ENCODE data around the gene SPOCK1. TPM values are rescaled to one million over a fixed set of nuclear protein-coding genes. Genes with fewer than 3 reads are reported as not detected.

SPOCK1 gene
- total RNA-seq, 2 donors from 2014 or later, result 2.1 to 8.5 TPM

- intact Hi-C loops (cut with DNase I), result no loop called here
- no peak for DNase-seq
- no peak overlapping the region for H3K4me3 ChIP-seq
- no peak for TF ChIP-seq CTCF (IDR thresholded peaks at IDR 0.05)
- no peaks in the 10 kb centered on the region for H3K27me3 ChIP-seq
- H3K4me1 ChIP-seq, result no peaks in the 10 kb centered on the region
- H3K9me3 ChIP-seq, result no peaks in the 10 kb centered on the region
- H3K36me3 ChIP-seq, result no peaks in the 10 kb centered on the region
- no peak overlapping the region for H3K9ac ChIP-seq (ENCODE audit: low read depth in 2 of 2, low read length in 2 of 2)
- H3K27ac ChIP-seq, result no peak overlapping the region
These were observed 406.3 kb downstream of the SPOCK1 start for GRCh38 chr5:137092831-137093230.

- no peak for DNase-seq
- no peaks in the 10 kb centered on the region for H3K36me3 ChIP-seq
- H3K27me3 ChIP-seq, result no peaks in the 10 kb centered on the region
- no peak for TF ChIP-seq CTCF (IDR thresholded peaks at IDR 0.05)
- no peaks in the 10 kb centered on the region for H3K4me1 ChIP-seq
- H3K9ac ChIP-seq (ENCODE audit: low read depth in 2 of 2, low read length in 2 of 2), result no peak overlapping the region
- intact Hi-C loops (cut with DNase I), result no loop called here
- no peaks in the 10 kb centered on the region for H3K9me3 ChIP-seq
- H3K4me3 ChIP-seq, result no peak overlapping the region
- no peak overlapping the region for H3K27ac ChIP-seq
These were observed 407.7 kb downstream of the SPOCK1 start for GRCh38 chr5:137091472-137091871.

- no peak for TF ChIP-seq CTCF (IDR thresholded peaks at IDR 0.05)
- H3K27me3 ChIP-seq, result no peaks in the 10 kb centered on the region
- H3K4me3 ChIP-seq, result no peak overlapping the region
- H3K27ac ChIP-seq, result no peak overlapping the region
- intact Hi-C loops (cut with DNase I), result no loop called here
- no peak for DNase-seq
- no peaks in the 10 kb centered on the region for H3K9me3 ChIP-seq
- no peak overlapping the region for H3K9ac ChIP-seq (ENCODE audit: low read depth in 2 of 2, low read length in 2 of 2)
- H3K4me1 ChIP-seq, result no peaks in the 10 kb centered on the region
- H3K36me3 ChIP-seq, result no peaks in the 10 kb centered on the region
These were observed 408.4 kb downstream of the SPOCK1 start for GRCh38 chr5:137090721-137091120.

GRCh38 chr5:137090151-137090550, 409.0 kb downstream of the SPOCK1 start:
- intact Hi-C loops (cut with DNase I), result no loop called here
- Histone ChIP-seq H3K36me3 (no peaks in the 10 kb centered on the region), H3K27me3 (no peaks in the 10 kb centered on the region), H3K9me3 (no peaks in the 10 kb centered on the region), H3K9ac (ENCODE audit: low read depth in 2 of 2, low read length in 2 of 2) (no peak overlapping the region), H3K4me1 (no peaks in the 10 kb centered on the region), H3K4me3 (no peak overlapping the region), H3K27ac (no peak overlapping the region)
- no peak for TF ChIP-seq CTCF (IDR thresholded peaks at IDR 0.05)
- no peak for DNase-seq

- H3K4me1 ChIP-seq, result no peaks in the 10 kb centered on the region
- no peak overlapping the region for H3K9ac ChIP-seq (ENCODE audit: low read depth in 2 of 2, low read length in 2 of 2)
- H3K9me3 ChIP-seq, result no peaks in the 10 kb centered on the region
- no peak for TF ChIP-seq CTCF (IDR thresholded peaks at IDR 0.05)
- H3K4me3 ChIP-seq, result no peak overlapping the region
- DNase-seq, result no peak
- no peaks in the 10 kb centered on the region for H3K27me3 ChIP-seq
- no peaks in the 10 kb centered on the region for H3K36me3 ChIP-seq
- H3K27ac ChIP-seq, result no peak overlapping the region
- intact Hi-C loops (cut with DNase I), result no loop called here
These were observed 411.0 kb downstream of the SPOCK1 start for GRCh38 chr5:137088175-137088574.

- intact Hi-C loops (cut with DNase I), result no loop called here
These were observed 412.8 kb downstream of the SPOCK1 start for GRCh38 chr5:137086342-137086741.

More at GRCh38 chr5:137086342-137086741, 412.8 kb downstream of the SPOCK1 start:
- Histone ChIP-seq H3K9ac (ENCODE audit: low read depth in 2 of 2, low read length in 2 of 2) (no peak overlapping the region), H3K27ac (no peak overlapping the region), H3K27me3 (no peaks in the 10 kb centered on the region), H3K4me1 (no peaks in the 10 kb centered on the region), H3K4me3 (no peak overlapping the region), H3K36me3 (no peaks in the 10 kb centered on the region), H3K9me3 (no peaks in the 10 kb centered on the region)
- DNase-seq, result no peak
- TF ChIP-seq CTCF (IDR thresholded peaks at IDR 0.05), result no peak
